GM23248 (cell line): ENCODE measurements around the gene CDH13. TPM values are rescaled to one million over a fixed set of nuclear protein-coding genes. Genes with fewer than 3 reads are reported as not detected.
A peak's percentile ranks its signal among the peaks of the same experiment; 100 is the strongest.

ENCODE experiments used
- DNase-seq: peaks from one replicate; pipeline ENCODE4 v3.0.0-alpha.2; 2015
- H2AFZ ChIP-seq: fragments of 200-600 bp; sonication (generic); 2 replicates; pipeline ENCODE4 v1.6.1; 2016; ENCODE audit warnings: antibody characterized with exemption
- H3F3A ChIP-seq: fragments of 200-600 bp; sonication (generic); 2 replicates; pipeline ENCODE4 v1.6.1; 2016; ENCODE audit warnings: mild to moderate bottlenecking, antibody characterized with exemption, mixed run types; ENCODE audit not compliant: insufficient read depth
- H3K27ac ChIP-seq: fragments of 200-600 bp; sonication (generic); 2 replicates; pipeline ENCODE4 v1.5.1; 2016; ENCODE audit warnings: mild to moderate bottlenecking
- H3K27me3 ChIP-seq: fragments of 200-600 bp; sonication (generic); replicated peaks from 2 replicates; pipeline ENCODE4 v1.6.1; 2016; ENCODE audit warnings: mild to moderate bottlenecking; ENCODE audit not compliant: insufficient read depth
- H3K36me3 ChIP-seq: fragments of 200-600 bp; sonication (generic); 2 replicates; pipeline ENCODE4 v1.6.1; 2016; ENCODE audit warnings: low read depth, mild to moderate bottlenecking
- H3K4me1 ChIP-seq: fragments of 200-600 bp; sonication (generic); 2 replicates; pipeline ENCODE4 v1.6.1; 2016; ENCODE audit warnings: mild to moderate bottlenecking; ENCODE audit not compliant: insufficient read depth
- H3K4me2 ChIP-seq: fragments of 200-600 bp; sonication (generic); one replicate; pipeline ENCODE4 v1.6.1; 2016; ENCODE audit warnings: mild to moderate bottlenecking; ENCODE audit not compliant: unreplicated experiment
- H3K4me3 ChIP-seq: fragments of 200-600 bp; sonication (generic); 2 replicates; pipeline ENCODE4 v1.5.1; 2016; ENCODE audit warnings: mild to moderate bottlenecking
- H3K79me2 ChIP-seq: fragments of 200-600 bp; sonication (generic); 2 replicates; pipeline ENCODE4 v1.6.1; 2016; ENCODE audit warnings: mild to moderate bottlenecking; ENCODE audit not compliant: insufficient read depth
- H3K9ac ChIP-seq: fragments of 200-600 bp; sonication (generic); 2 replicates; pipeline ENCODE4 v1.6.1; 2016; ENCODE audit warnings: mild to moderate bottlenecking
- H3K9me2 ChIP-seq: fragments of 200-600 bp; sonication (generic); 2 replicates; pipeline ENCODE4 v1.6.1; 2016; ENCODE audit warnings: mixed run types, mild to moderate bottlenecking, moderate library complexity; ENCODE audit not compliant: insufficient read depth
- H3K9me3 ChIP-seq: fragments of 200-600 bp; sonication (generic); one replicate; pipeline ENCODE4 v1.6.1; 2017; ENCODE audit warnings: low read depth
- H4K20me1 ChIP-seq: fragments of 200-600 bp; sonication (generic); 2 replicates; pipeline ENCODE4 v1.6.0; 2016; ENCODE audit not compliant: insufficient read depth
- EZH2 ChIP-seq: fragments of 200-600 bp; sonication (generic); IDR thresholded peaks from 2 replicates; pipeline ENCODE4 v1.6.1; 2018; ENCODE audit warnings: antibody characterized with exemption, mild to moderate bottlenecking; ENCODE audit not compliant: insufficient read depth, poor library complexity, severe bottlenecking
- EZH2phosphoT487 ChIP-seq: fragments of 200-600 bp; sonication (generic); IDR thresholded peaks from 2 replicates; pipeline ENCODE4 v1.6.1; 2018; ENCODE audit warnings: antibody characterized with exemption, moderate library complexity, mild to moderate bottlenecking, low read depth; ENCODE audit not compliant: insufficient read depth
- WGBS, 2 experiments: methylation state at CpG; one replicate each; pipeline ENCODE4 v1.1.6; 2015 to 2017; ENCODE audit warnings: low lambda C conversion rate in 2 of 2, low coverage in 1 of 2; ENCODE audit errors: missing lambda C conversion rate in 2 of 2; 5-methylcytosine and 5-hydroxymethylcytosine counted together
- in situ Hi-C: fragments of 300-500 bp; cut with MboI; formaldehyde crosslinking; loops from 2 replicates; pipeline ENCODE4 v1.15.0; 2020
- polyA plus RNA-seq: library from polyadenylated mRNA; unstranded; fragments of >200 nt; fragmentation: Nextera tagmentation; extraction: Ambion mirVana; gene quantifications from 2 replicates; pipeline ENCODE4 v1.2.1, GENCODE V29; 2016
- total RNA-seq: library from RNA; depleted of rRNA; stranded (reverse); fragments of >200 nt; shearing (Covaris generic); gene quantifications from 2 replicates; pipeline ENCODE4 v1.2.3, GENCODE V29; 2014

Gene CDH13
- total and polyA plus RNA-seq, 2 experiments from 2014 or later = 51.0 to 52.8 TPM

DNA sequence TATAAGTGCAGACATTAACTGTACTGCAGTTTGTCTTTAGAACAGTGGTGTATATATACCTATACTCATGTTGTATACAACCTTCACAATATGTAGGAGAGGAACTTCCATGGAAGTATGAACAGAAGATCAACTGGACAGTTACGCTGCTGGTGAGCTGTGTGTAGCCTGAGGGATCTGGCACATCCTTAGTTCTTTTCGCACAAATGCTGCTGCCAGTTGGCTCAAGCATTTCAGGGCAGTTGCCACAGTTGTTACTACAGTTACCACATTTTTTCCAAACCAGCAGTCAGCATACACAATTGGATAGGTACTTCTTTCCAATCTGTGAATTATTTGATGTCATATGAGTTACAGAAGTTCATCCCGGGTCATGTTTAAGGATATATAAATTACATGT lies 641.4 kb downstream of the CDH13 start:
- Histone ChIP-seq H3K36me3 (no peaks in the 10 kb centered on the region), H3K9ac (no peak overlapping the region), H3K4me3 (no peak overlapping the region), H2AFZ (no peak overlapping the region), H4K20me1 (no peaks in the 10 kb centered on the region), H3K9me2 (no peaks in the 10 kb centered on the region), H3F3A (peaks cover 7% of the 10 kb centered on the region; the same call in 1 of the 2 replicates), H3K27me3 (no peaks in the 10 kb centered on the region), H3K9me3 (no peaks in the 10 kb centered on the region), H3K27ac (no peak overlapping the region), H3K4me1 (no peaks in the 10 kb centered on the region), H3K79me2 (no peaks in the 10 kb centered on the region), H3K4me2 (no peak overlapping the region)
- DNase-seq = no peak
- WGBS, 2 experiments = 76 to 86% methylated on average over 3 of the region's 3 CpGs
- in situ Hi-C loops = no loop called here
- TF ChIP-seq EZH2 (no peak), EZH2phosphoT487 (no peak)

DNA sequence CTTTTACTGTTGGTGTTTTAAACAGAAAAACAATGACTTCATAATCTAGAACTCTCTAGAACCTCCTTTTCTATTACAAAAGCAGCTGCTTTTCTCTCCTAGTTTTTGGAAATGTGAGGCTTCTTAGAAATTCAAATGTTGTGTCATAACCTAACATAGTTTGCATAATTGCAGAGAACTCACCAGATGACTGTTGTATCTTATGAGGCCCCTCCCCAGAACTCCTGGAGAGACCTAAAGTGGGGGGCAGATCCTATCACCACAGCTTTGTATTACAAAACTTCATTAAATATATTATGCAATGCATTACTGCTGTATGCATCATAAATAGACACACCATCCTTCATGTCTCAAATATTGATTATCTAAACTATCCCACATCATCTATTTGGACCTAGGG lies 642.3 kb downstream of the CDH13 start:
- in situ Hi-C loops = no loop called here
- Histone ChIP-seq H3K27ac (no peak overlapping the region), H3K4me3 (no peak overlapping the region), H3K9ac (no peak overlapping the region), H3K27me3 (no peaks in the 10 kb centered on the region), H2AFZ (no peak overlapping the region), H3K4me1 (no peaks in the 10 kb centered on the region), H3K9me3 (no peaks in the 10 kb centered on the region), H3K4me2 (no peak overlapping the region), H3F3A (peaks cover 7% of the 10 kb centered on the region; the same call in 1 of the 2 replicates), H4K20me1 (no peaks in the 10 kb centered on the region), H3K79me2 (no peaks in the 10 kb centered on the region), H3K36me3 (no peaks in the 10 kb centered on the region), H3K9me2 (no peaks in the 10 kb centered on the region)
- TF ChIP-seq EZH2 (no peak), EZH2phosphoT487 (no peak)
- DNase-seq = peak; percentile 32

- Histone ChIP-seq H3K4me2 (no peak overlapping the region), H3K9ac (no peak overlapping the region), H3K4me1 (no peaks in the 10 kb centered on the region), H3K27me3 (no peaks in the 10 kb centered on the region), H3K36me3 (no peaks in the 10 kb centered on the region), H3K4me3 (no peak overlapping the region), H3K9me2 (no peaks in the 10 kb centered on the region), H3K79me2 (no peaks in the 10 kb centered on the region), H3K27ac (no peak overlapping the region), H4K20me1 (no peaks in the 10 kb centered on the region), H3F3A (peaks cover 7% of the 10 kb centered on the region; the same call in 1 of the 2 replicates), H3K9me3 (no peaks in the 10 kb centered on the region), H2AFZ (no peak overlapping the region)
- 52 to 55% methylated on average over 2 of the region's 2 CpGs for WGBS, 2 experiments
- in situ Hi-C loops = no loop called here
- DNase-seq = no peak
- no peak for TF ChIP-seq EZH2phosphoT487
These were observed 642.8 kb downstream of the CDH13 start for GRCh38 chr16:83269541-83269940.

DNA sequence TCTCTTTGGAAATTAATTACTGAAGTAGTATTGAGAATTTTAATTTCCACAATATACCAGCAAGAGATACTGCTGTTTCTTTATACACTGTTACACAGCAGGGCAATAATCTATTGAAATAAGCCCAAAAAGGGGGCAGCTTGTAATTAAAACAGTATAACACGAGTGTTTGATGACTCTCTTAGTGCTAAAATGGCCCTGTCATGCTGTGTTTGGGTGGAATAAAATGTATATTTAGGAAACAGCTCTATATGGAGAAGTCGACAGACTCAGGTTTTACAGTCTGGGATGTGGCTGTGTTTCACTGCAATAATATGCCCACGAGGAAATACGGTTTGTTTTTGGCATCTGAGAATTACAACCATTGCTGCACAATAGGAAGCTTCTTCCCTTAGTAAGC lies 643.3 kb downstream of the CDH13 start:
- Histone ChIP-seq H3K4me1 (no peaks in the 10 kb centered on the region), H3K9me2 (no peaks in the 10 kb centered on the region), H3K27ac (no peak overlapping the region), H3K4me2 (no peak overlapping the region), H3K4me3 (no peak overlapping the region), H3K79me2 (no peaks in the 10 kb centered on the region), H3K9ac (no peak overlapping the region), H3K27me3 (no peaks in the 10 kb centered on the region), H3K9me3 (no peaks in the 10 kb centered on the region), H3F3A (peaks cover 7% of the 10 kb centered on the region; the same call in 1 of the 2 replicates), H4K20me1 (no peaks in the 10 kb centered on the region), H2AFZ (no peak overlapping the region), H3K36me3 (no peaks in the 10 kb centered on the region)
- no peak for TF ChIP-seq EZH2
- no peak for TF ChIP-seq EZH2phosphoT487
- in situ Hi-C loops = no loop called here
- WGBS, 2 experiments = 82 to 84% methylated on average over 4 of the region's 4 CpGs
- DNase-seq = no peak

DNA sequence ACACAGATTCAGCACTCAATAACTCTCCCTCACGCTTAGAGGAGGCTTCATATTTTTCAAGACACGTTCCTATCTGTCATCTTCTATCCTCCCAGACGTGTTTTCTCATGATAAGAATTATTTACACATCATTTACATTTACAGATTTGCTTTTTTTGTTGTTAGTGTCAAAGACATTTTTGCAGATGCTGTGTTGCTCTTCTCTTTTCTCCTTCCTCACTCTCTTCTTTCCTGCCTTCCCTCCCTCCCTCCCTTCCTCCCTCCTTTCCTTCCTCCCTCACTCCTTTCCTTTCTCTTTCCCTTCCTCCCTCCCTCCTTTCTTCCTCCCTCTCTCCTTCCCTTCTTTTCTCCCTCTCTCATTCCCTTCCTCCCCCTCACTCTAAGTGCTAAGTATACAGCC lies 643.9 kb downstream of the CDH13 start:
- no peak for DNase-seq
- H3K4me1 ChIP-seq = no peaks in the 10 kb centered on the region
- 76 to 90% methylated on average over 3 of the region's 3 CpGs for WGBS, 2 experiments
- in situ Hi-C loops = no loop called here
- H3K36me3 ChIP-seq = no peaks in the 10 kb centered on the region
- H3K27me3 ChIP-seq = no peaks in the 10 kb centered on the region
- no peaks in the 10 kb centered on the region for H3K9me3 ChIP-seq
- H3K4me2 ChIP-seq = no peak overlapping the region
- no peaks in the 10 kb centered on the region for H4K20me1 ChIP-seq
- TF ChIP-seq EZH2phosphoT487 (no peak), EZH2 (no peak)
- no peaks in the 10 kb centered on the region for H3K9me2 ChIP-seq
- no peak overlapping the region for H2AFZ ChIP-seq
- no peak overlapping the region for H3K4me3 ChIP-seq
- H3K27ac ChIP-seq = no peak overlapping the region
- H3K79me2 ChIP-seq = no peaks in the 10 kb centered on the region
- H3K9ac ChIP-seq = no peak overlapping the region
- peaks cover 7% of the 10 kb centered on the region; the same call in 1 of the 2 replicates for H3F3A ChIP-seq
